GM18511 (cell line): Measurements from ENCODE around the gene DPP9.

Experiments used
- ATAC-seq: cut with Tn5 transposase; IDR thresholded peaks from one replicate; pipeline ENCODE4 v1.9.1; 2021; ENCODE audit warnings: mild to moderate bottlenecking, moderate library complexity; ENCODE audit not compliant: unreplicated experiment

The DPP9 gene

GRCh38 chr19:4662020-4662695, 61.5 kb downstream of the DPP9 start:
- no peak for ATAC-seq

DNA sequence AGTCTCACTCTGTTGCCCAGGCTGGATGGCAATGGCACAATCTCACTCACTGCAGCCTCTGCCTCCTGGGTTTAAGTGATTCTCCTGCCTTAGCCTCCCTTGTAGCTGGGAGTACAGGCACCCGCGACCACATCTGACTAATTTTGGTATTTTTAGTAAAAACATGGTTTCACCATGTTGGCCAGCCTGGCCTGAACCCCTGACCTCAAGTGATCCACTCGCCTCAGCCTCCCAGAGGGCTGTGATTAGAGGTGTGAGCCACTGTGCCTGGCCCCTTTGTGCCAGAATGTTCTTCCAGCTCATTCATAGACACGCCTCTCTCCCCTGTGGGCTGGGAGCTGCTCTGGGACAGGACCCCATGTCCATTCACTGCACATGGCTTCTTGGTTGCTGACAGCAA, 62.6 kb downstream of the DPP9 start:
- ATAC-seq = no peak

DNA sequence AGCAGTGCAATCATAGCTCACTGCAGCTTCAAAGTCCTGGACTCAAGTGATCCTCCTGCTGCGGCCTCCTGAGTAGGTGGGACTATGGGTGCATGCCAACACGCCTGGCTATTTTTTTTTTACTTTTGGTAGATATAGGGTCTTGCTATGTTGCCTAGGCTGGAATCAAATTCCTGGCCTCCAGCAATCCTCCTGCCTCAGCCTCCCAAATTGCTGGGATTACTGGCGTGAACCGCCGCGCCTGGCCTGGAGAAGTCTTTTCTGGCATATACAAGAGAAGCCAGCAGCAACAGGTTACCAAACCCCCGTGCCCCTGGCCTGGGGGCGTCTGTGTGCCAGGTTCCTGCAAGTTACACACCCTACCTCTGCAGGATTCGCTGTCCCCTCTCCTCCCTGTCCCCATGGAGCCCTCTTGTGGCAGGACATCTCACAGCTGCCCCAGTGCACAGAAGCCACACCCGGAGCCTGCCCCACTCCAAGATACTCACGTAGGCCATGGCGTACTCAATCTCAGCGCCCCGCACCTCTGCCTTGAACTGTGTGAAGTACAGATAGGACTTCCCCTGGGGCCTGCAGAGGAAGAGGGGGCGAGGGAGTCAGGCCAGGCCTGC, 63.4 kb downstream of the DPP9 start:
- ATAC-seq = no peak

- ATAC-seq = no peak
Measured at GRCh38 chr19:4657835-4658234, 65.8 kb downstream of the DPP9 start.

DNA sequence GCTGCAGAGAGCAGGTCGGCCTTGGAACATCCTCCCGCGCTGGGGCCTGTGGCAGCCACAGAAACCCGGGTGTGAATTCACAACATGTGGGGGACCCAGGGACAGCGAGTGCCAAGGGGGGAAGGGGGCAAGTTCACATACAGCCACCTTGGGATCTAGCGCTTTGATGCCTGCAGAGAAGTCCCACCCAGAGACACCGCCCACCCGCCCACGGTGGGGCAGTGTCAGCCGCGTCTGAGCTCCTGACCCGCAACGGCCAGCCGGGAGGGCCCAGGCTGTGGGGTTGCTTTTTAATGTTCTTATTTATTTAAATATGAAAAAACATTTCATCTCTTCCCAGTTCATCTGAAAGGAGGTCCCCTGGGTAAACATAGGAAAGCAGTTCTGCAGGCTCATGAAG, 66.4 kb downstream of the DPP9 start:
- ATAC-seq = no peak

GRCh38 chr19:4656102-4656501, 67.5 kb downstream of the DPP9 start:
- no peak for ATAC-seq

- no peak for ATAC-seq
Measured at GRCh38 chr19:4654437-4655361, 68.9 kb downstream of the DPP9 start.

DNA sequence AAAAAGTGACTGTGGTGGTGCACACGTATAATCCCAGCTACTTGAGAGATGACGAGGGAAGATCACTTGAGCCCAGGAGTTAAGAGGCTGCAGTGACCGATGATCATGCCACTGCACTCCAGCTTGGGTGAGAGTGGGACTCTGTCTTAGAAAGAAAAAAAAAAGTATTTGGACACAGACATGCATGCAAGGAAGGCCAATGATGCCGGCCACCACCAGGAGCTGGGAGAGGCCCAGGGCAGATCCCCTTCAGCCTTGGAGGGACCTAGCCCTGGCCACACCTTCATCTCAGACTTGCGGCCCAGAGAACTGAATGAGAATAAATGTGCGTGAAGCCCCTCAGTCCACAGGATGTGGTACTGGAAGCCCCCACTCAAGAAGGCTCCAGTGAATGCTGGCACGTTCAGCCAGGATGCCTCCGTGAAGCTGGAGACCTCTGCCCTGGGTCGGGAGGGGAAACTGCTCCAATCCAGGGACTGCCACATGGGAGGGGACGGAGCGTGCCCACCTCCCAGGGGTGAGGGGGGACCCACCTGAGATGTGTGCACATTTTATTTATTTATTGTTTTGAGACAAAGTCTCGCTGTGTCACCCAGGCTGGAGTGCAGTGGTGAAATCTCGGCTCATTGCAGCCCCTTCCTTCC, 69.7 kb downstream of the DPP9 start:
- ATAC-seq = no peak

DNA sequence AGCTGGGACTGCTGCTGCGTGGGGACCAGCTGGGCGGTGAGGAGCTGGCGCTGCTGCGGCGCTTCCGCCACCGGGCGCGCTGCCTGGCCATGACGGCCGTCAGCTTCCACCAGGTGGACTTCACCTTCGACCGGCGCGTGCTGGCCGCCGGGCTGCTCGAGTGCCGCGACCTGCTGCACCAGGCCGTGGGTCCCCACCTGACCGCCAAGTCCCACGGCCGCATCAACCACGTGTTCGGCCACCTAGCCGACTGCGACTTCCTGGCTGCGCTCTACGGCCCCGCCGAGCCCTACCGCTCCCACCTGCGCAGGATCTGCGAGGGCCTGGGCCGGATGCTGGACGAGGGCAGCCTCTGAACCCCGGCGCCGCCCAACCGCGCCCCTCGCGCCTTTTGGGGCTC, 71.6 kb downstream of the DPP9 start:
- no peak for ATAC-seq

DNA sequence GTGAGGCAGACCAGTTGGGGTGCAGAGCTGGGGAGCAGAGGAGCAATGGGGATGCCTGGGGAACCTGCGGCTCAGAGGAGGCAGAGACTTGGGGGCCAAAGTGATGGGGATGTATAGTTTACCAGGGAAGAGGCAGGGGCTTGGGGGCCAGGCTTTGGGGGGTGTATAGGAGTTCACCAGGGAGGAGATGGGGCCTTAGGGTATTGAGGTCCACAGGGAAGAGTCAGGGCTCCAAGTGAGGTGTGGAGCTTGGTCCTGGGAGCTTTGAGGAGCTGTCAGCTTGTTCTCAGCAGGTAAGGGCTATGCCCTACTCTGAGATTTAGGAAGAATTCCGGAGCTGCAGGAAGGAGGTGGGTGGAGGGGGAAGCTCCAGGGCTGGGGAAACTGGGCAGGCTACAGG, 73.5 kb downstream of the DPP9 start:
- no peak for ATAC-seq

- no peak for ATAC-seq
Measured at GRCh38 chr19:4649392-4650047, 74.1 kb downstream of the DPP9 start.

- ATAC-seq = no peak
Measured at GRCh38 chr19:4647676-4648644, 75.7 kb downstream of the DPP9 start.

GRCh38 chr19:4645718-4646117, 77.9 kb downstream of the DPP9 start:
- no peak for ATAC-seq

- ATAC-seq = no peak
Measured at GRCh38 chr19:4642625-4643024, 81.0 kb downstream of the DPP9 start.

- ATAC-seq = no peak
Measured at GRCh38 chr19:4641132-4641531, 82.5 kb downstream of the DPP9 start.

- no peak for ATAC-seq
Measured at GRCh38 chr19:4640247-4641000, 83.2 kb downstream of the DPP9 start.

GRCh38 chr19:4639531-4640246, 84.0 kb downstream of the DPP9 start:
- ATAC-seq = peak; percentile 21

GRCh38 chr19:4638828-4639530, 84.7 kb downstream of the DPP9 start, which contains the start of gene TNFAIP8L1:
Gene TNFAIP8L1, plus strand, starts transcription at chr19:4639516. Its CDS starts 12,354 bp downstream, at chr19:4651870.
- peak; percentile 80 for ATAC-seq
